Prostate gland (tissue), 2 donors: Measurements from ENCODE around the gene PTPRA. TPM values are rescaled to one million over a fixed set of nuclear protein-coding genes. Genes with fewer than 3 reads are reported as not detected.

Experiments
- DNase-seq: peaks from one replicate; pipeline ENCODE4 v3.0.0-alpha.2; 2019; ENCODE audit warnings: low spot score
- H3K27ac ChIP-seq, 2 donors: fragments of 200-600 bp; sonication (generic); 2 replicates each; pipeline ENCODE4 v1.5.1; 2017 to 2019
- H3K27me3 ChIP-seq: fragments of 200-600 bp; sonication (generic); replicated peaks from 2 replicates; pipeline ENCODE4 v1.5.1; 2019; ENCODE audit not compliant: insufficient read depth
- H3K36me3 ChIP-seq, 2 donors: fragments of 200-600 bp; sonication (generic); 1 replicate in 1 of 2; 2 replicates in 1 of 2; pipeline versions ENCODE4 v1.5.1 to v1.8.1; 2017 to 2019
- H3K4me1 ChIP-seq: fragments of 200-600 bp; sonication (generic); replicated peaks from 2 replicates; pipeline ENCODE4 v1.5.1; 2019
- H3K4me3 ChIP-seq, 2 donors: fragments of 200-600 bp; sonication (generic); 2 replicates each; pipeline ENCODE4 v1.5.1; 2017 to 2019
- H3K9me3 ChIP-seq: fragments of 200-600 bp; sonication (generic); 2 replicates; pipeline ENCODE4 v1.5.1; 2017
- CTCF ChIP-seq, 4 experiments: fragments of 200-600 bp in 2 of 4; fragments of 450-650 bp in 2 of 4; sonication (generic) in 2 of 4; IDR thresholded peaks; 1 replicate in 3 of 4; 2 replicates in 1 of 4; pipeline ENCODE4 v1.5.1; 2016 to 2019; ENCODE audit warnings: antibody characterized with exemption in 4 of 4, mild to moderate bottlenecking in 2 of 4, moderate library complexity in 2 of 4
- POLR2A ChIP-seq: fragments of 450-650 bp; IDR thresholded peaks from one replicate; pipeline ENCODE4 v1.6.1; 2016; ENCODE audit warnings: antibody characterized with exemption, mild to moderate bottlenecking
- POLR2AphosphoS5 ChIP-seq: sonication (generic); formaldehyde crosslinking; IDR thresholded peaks from one replicate; pipeline ENCODE4 v1.6.1; 2017; ENCODE audit warnings: antibody characterized with exemption
- WGBS: methylation state at CpG from one replicate; pipeline ENCODE4 v1.1.5; 2018; 5-methylcytosine and 5-hydroxymethylcytosine counted together
- intact Hi-C: fragments of 100-400 bp; cut with DNase I; formaldehyde crosslinking; loops from one replicate; pipeline ENCODE4 v1.14.2; 2022
- total RNA-seq, 2 donors: library from RNA; depleted of rRNA; stranded (reverse); fragments of >200 nt; gene quantifications; one replicate each; pipeline ENCODE4 v1.1.0, GENCODE V29; 2016

Gene PTPRA
- total RNA-seq, 2 donors from 2014 or later, result 57.7 to 83.6 TPM

- no peaks in the 10 kb centered on the region for H3K36me3 ChIP-seq
- intact Hi-C loops, result no loop called here
- H3K9me3 ChIP-seq, result no peaks in the 10 kb centered on the region
- 6% methylated on average over 56 of the region's 71 CpGs for WGBS
- no peak for DNase-seq
- H3K4me3 ChIP-seq, result peak overlapping the region; percentile 15 to 35
- no peaks in the 10 kb centered on the region for H3K27me3 ChIP-seq
- H3K27ac ChIP-seq, result no peak overlapping the region
- H3K4me1 ChIP-seq, result no peaks in the 10 kb centered on the region
- no peak for TF ChIP-seq POLR2A
- no peak for TF ChIP-seq CTCF (IDR thresholded peaks at IDR 0.05)
- TF ChIP-seq POLR2AphosphoS5, result no peak
These were observed 209.1 kb downstream of the PTPRA start for GRCh38 chr20:3082306-3082951.

GRCh38 chr20:3082955-3083952 lies 210.0 kb downstream of the PTPRA start:
- Histone ChIP-seq H3K36me3 (no peaks in the 10 kb centered on the region), H3K4me3 (peak overlapping the region; percentile 15 to 35), H3K4me1 (no peaks in the 10 kb centered on the region), H3K27ac (no peak overlapping the region), H3K9me3 (no peaks in the 10 kb centered on the region), H3K27me3 (no peaks in the 10 kb centered on the region)
- WGBS, result 36% methylated on average over 49 of the region's 76 CpGs
- intact Hi-C loops, result no loop called here
- TF ChIP-seq CTCF (IDR thresholded peaks at IDR 0.05) (no peak), POLR2A (no peak), POLR2AphosphoS5 (no peak)
- DNase-seq, result no peak

- intact Hi-C loops, result no loop called here
- WGBS, result 79% methylated on average over 28 of the region's 28 CpGs
- Histone ChIP-seq H3K4me3 (no peak within 1 kb of the TSS), H3K27ac (no peak within 1 kb of the TSS), H3K9me3 (no peaks in the 10 kb centered on the region), H3K27me3 (no peaks in the 10 kb centered on the region), H3K4me1 (no peaks in the 10 kb centered on the region), H3K36me3 (no peaks in the 10 kb centered on the region)
- DNase-seq, result no peak
- TF ChIP-seq POLR2AphosphoS5, result no peak
- TF ChIP-seq POLR2A, result no peak
- TF ChIP-seq CTCF (IDR thresholded peaks at IDR 0.05), result no peak
These were observed 211.2 kb downstream of the PTPRA start, which contains the start of gene AVP for GRCh38 chr20:3084283-3084985. TSS of gene AVP (minus strand) at chr20:3084724. CDS start at chr20:3084674, 50 bp downstream.

- 90% methylated on average over 7 of the region's 7 CpGs for WGBS
- DNase-seq, result no peak
- H3K27me3 ChIP-seq, result no peaks in the 10 kb centered on the region
These were observed 211.7 kb downstream of the PTPRA start for GRCh38 chr20:3084986-3085360.

More at GRCh38 chr20:3084986-3085360, 211.7 kb downstream of the PTPRA start:
- no peaks in the 10 kb centered on the region for H3K4me1 ChIP-seq
- intact Hi-C loops, result no loop called here
- H3K9me3 ChIP-seq, result no peaks in the 10 kb centered on the region
- H3K36me3 ChIP-seq, result no peaks in the 10 kb centered on the region
- no peak overlapping the region for H3K4me3 ChIP-seq
- H3K27ac ChIP-seq, result no peak overlapping the region
- TF ChIP-seq POLR2A (no peak), CTCF (IDR thresholded peaks at IDR 0.05) (no peak), POLR2AphosphoS5 (no peak)
